Measurements from ENCODE around the gene GPC6.

The GPC6 gene

GRCh38 chr13:94058821-94059360, 832.3 kb downstream of the GPC6 start:
- H4K20me1 ChIP-seq (ENCODE audit: insufficient read depth, low read length) = no peaks in the 10 kb centered on the region
- H3K4me2 ChIP-seq (ENCODE audit: low read length) = no peak overlapping the region
- H2AFZ ChIP-seq (ENCODE audit: low read length) = no peak overlapping the region
- H3K36me3 ChIP-seq (ENCODE audit: insufficient read depth, low read length) = no peaks in the 10 kb centered on the region
- H3K27ac ChIP-seq (ENCODE audit: low read depth, low read length, poor library complexity, severe bottlenecking) = no peak overlapping the region
- H3K9me2 ChIP-seq (ENCODE audit: low read depth, low read length) = no peaks in the 10 kb centered on the region
- no peaks in the 10 kb centered on the region for H3F3A ChIP-seq (ENCODE audit: insufficient read depth, low read length)
- no peaks in the 10 kb centered on the region for H3K79me2 ChIP-seq (ENCODE audit: insufficient read depth, low read length)
- H3K27me3 ChIP-seq (ENCODE audit: insufficient read depth, low read length) = peaks cover 4% of the 10 kb centered on the region; the same call in 1 of the 2 replicates
- no peaks in the 10 kb centered on the region for H3K4me1 ChIP-seq (ENCODE audit: insufficient read depth, low read length, severe bottlenecking)
- no peaks in the 10 kb centered on the region for H3K9me3 ChIP-seq (ENCODE audit: low read length)
- no peak for TF ChIP-seq EZH2 (IDR thresholded peaks at IDR 0.05; ENCODE audit: borderline replicate concordance, low read length)
- TF ChIP-seq CTCF (IDR thresholded peaks at IDR 0.05; ENCODE audit: low read length) = no peak
- H3K4me3 ChIP-seq (ENCODE audit: low read depth, low read length, poor library complexity, severe bottlenecking) = no peak overlapping the region
- H3K9ac ChIP-seq (ENCODE audit: low read length) = no peak overlapping the region

DNA sequence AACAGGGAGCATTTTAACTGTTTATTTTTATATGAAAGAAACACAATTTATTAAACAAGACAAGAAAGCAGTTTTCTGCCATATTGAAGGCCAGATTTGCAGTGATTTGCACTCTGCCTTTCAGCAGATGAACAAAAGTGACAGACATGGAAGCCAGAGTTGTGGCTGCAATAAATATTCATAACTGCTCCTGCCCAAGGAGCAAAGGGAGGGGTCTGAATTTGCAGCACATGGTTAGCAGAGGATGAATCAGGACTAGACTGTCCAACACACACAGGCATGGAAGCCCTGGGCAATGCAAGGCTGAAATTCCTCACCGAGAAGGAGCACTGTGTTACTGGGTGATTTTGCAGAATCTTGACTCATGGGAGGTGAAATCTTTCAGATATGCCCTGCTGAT, 834.7 kb downstream of the GPC6 start:
- H3K4me3 ChIP-seq (ENCODE audit: low read depth, low read length, poor library complexity, severe bottlenecking) = no peak overlapping the region
- peaks cover 4% of the 10 kb centered on the region; the same call in 1 of the 2 replicates for H3K27me3 ChIP-seq (ENCODE audit: insufficient read depth, low read length)
- H3K4me1 ChIP-seq (ENCODE audit: insufficient read depth, low read length, severe bottlenecking) = no peaks in the 10 kb centered on the region
- H3F3A ChIP-seq (ENCODE audit: insufficient read depth, low read length) = no peaks in the 10 kb centered on the region
- H4K20me1 ChIP-seq (ENCODE audit: insufficient read depth, low read length) = no peaks in the 10 kb centered on the region
- H3K4me2 ChIP-seq (ENCODE audit: low read length) = no peak overlapping the region
- TF ChIP-seq CTCF (IDR thresholded peaks at IDR 0.05; ENCODE audit: low read length) = no peak
- TF ChIP-seq EZH2 (IDR thresholded peaks at IDR 0.05; ENCODE audit: borderline replicate concordance, low read length) = no peak
- no peak overlapping the region for H3K27ac ChIP-seq (ENCODE audit: low read depth, low read length, poor library complexity, severe bottlenecking)
- H3K9me3 ChIP-seq (ENCODE audit: low read length) = no peaks in the 10 kb centered on the region
- no peak overlapping the region for H3K9ac ChIP-seq (ENCODE audit: low read length)
- H3K36me3 ChIP-seq (ENCODE audit: insufficient read depth, low read length) = no peaks in the 10 kb centered on the region
- no peaks in the 10 kb centered on the region for H3K9me2 ChIP-seq (ENCODE audit: low read depth, low read length)
- no peak overlapping the region for H2AFZ ChIP-seq (ENCODE audit: low read length)
- H3K79me2 ChIP-seq (ENCODE audit: insufficient read depth, low read length) = no peaks in the 10 kb centered on the region

- Histone ChIP-seq H3K79me2 (ENCODE audit: insufficient read depth, low read length) (no peaks in the 10 kb centered on the region), H3K9me2 (ENCODE audit: low read depth, low read length) (no peaks in the 10 kb centered on the region), H3F3A (ENCODE audit: insufficient read depth, low read length) (no peaks in the 10 kb centered on the region), H3K27me3 (ENCODE audit: insufficient read depth, low read length) (peaks cover 4% of the 10 kb centered on the region; the same call in 1 of the 2 replicates), H4K20me1 (ENCODE audit: insufficient read depth, low read length) (no peaks in the 10 kb centered on the region), H3K27ac (ENCODE audit: low read depth, low read length, poor library complexity, severe bottlenecking) (no peak overlapping the region), H3K36me3 (ENCODE audit: insufficient read depth, low read length) (no peaks in the 10 kb centered on the region), H3K4me3 (ENCODE audit: low read depth, low read length, poor library complexity, severe bottlenecking) (no peak overlapping the region), H3K9me3 (ENCODE audit: low read length) (no peaks in the 10 kb centered on the region), H3K4me1 (ENCODE audit: insufficient read depth, low read length, severe bottlenecking) (no peaks in the 10 kb centered on the region), H2AFZ (ENCODE audit: low read length) (no peak overlapping the region), H3K4me2 (ENCODE audit: low read length) (no peak overlapping the region), H3K9ac (ENCODE audit: low read length) (no peak overlapping the region)
- TF ChIP-seq EZH2 (IDR thresholded peaks at IDR 0.05; ENCODE audit: borderline replicate concordance, low read length) (no peak), CTCF (IDR thresholded peaks at IDR 0.05; ENCODE audit: low read length) (no peak)
Measured at GRCh38 chr13:94063096-94063495, 836.5 kb downstream of the GPC6 start.

Measured in OCI-LY1 (cell line).